ENCODE measurements around the gene STXBP6. TPM values are rescaled to one million over a fixed set of nuclear protein-coding genes. Genes with fewer than 3 reads are reported as not detected.

Gene STXBP6
- total and polyA plus RNA-seq, 12 donors = 12.2 to 49.0 (median 24.4) TPM

GRCh38 chr14:24816011-24816928 lies 233.7 kb downstream of the STXBP6 start:
- intact Hi-C loops (cut with DNase I) = loop anchor here in 3 of 10 donors (5.0 to 10.0 kb wide), 3 partner anchors 139 to 296 kb away; no protein-coding TSS in a partner anchor
- TF ChIP-seq CTCF (IDR thresholded peaks at IDR 0.05) = no peak
- DNase-seq = peak in 1 of 2 donors; percentile 50
- peak overlapping the region; percentile 47 to 82 (median 76) for H3K27ac ChIP-seq
- H3K4me3 ChIP-seq = no peak overlapping the region
- H3K4me1 ChIP-seq = peaks cover 21 to 68% (median 50%) of the 10 kb centered on the region in 9 donors
- WGBS, 2 donors = 39 to 47% methylated on average over 5 of the region's 5 CpGs
- no peaks in the 10 kb centered on the region for H3K36me3 ChIP-seq
- ATAC-seq = peak; percentile 56 to 91 (median 78)
- H3K9me3 ChIP-seq = no peaks in the 10 kb centered on the region
- no peaks in the 10 kb centered on the region for H3K27me3 ChIP-seq

GRCh38 chr14:24815543-24815942 lies 234.4 kb downstream of the STXBP6 start:
- H3K9me3 ChIP-seq = no peaks in the 10 kb centered on the region

GRCh38 chr14:24814944-24815343 lies 235.0 kb downstream of the STXBP6 start:
- Histone ChIP-seq H3K27me3 (no peaks in the 10 kb centered on the region), H3K9me3 (no peaks in the 10 kb centered on the region), H3K27ac (peak overlapping the region in 4 of 10 donors; percentile 16 to 82 (median 79)), H3K4me3 (no peak overlapping the region), H3K36me3 (no peaks in the 10 kb centered on the region), H3K4me1 (peaks cover 21 to 79% (median 60%) of the 10 kb centered on the region in 9 donors)
- DNase-seq (no peak), ATAC-seq (no peak)
- WGBS, 2 donors = 73 to 78% methylated on average over 2 of the region's 2 CpGs
- intact Hi-C loops (cut with DNase I) = loop anchor here in 3 of 10 donors (5.0 to 10.0 kb wide), 3 partner anchors 140 to 297 kb away; no protein-coding TSS in a partner anchor
- no peak for TF ChIP-seq CTCF (IDR thresholded peaks at IDR 0.05)

More at GRCh38 chr14:24815543-24815942, 234.4 kb downstream of the STXBP6 start:
- H3K27ac ChIP-seq = peak overlapping the region; percentile 27 to 82 (median 76)
- H3K4me1 ChIP-seq = peaks cover 21 to 73% (median 54%) of the 10 kb centered on the region in 9 donors
- ATAC-seq (peak in 1 of 8 donors; percentile 24), DNase-seq (no peak)
- 56 to 79% methylated on average over 9 of the region's 9 CpGs for WGBS, 2 donors
- no peak overlapping the region for H3K4me3 ChIP-seq
- H3K36me3 ChIP-seq = no peaks in the 10 kb centered on the region
- H3K27me3 ChIP-seq = no peaks in the 10 kb centered on the region
- no peak for TF ChIP-seq CTCF (IDR thresholded peaks at IDR 0.05)
- intact Hi-C loops (cut with DNase I) = loop anchor here in 3 of 10 donors (5.0 to 10.0 kb wide), 3 partner anchors 139 to 297 kb away; no protein-coding TSS in a partner anchor

GRCh38 chr14:24814346-24814745 lies 235.6 kb downstream of the STXBP6 start:
- Histone ChIP-seq H3K36me3 (no peaks in the 10 kb centered on the region), H3K4me3 (no peak overlapping the region), H3K27ac (peak overlapping the region in 2 of 10 donors; percentile 19 to 82), H3K9me3 (no peaks in the 10 kb centered on the region), H3K27me3 (no peaks in the 10 kb centered on the region), H3K4me1 (peaks cover 21 to 80% (median 63%) of the 10 kb centered on the region in 9 donors)
- ATAC-seq (no peak), DNase-seq (no peak)
- intact Hi-C loops (cut with DNase I) = loop anchor here in 2 of 10 donors (10.0 kb wide), 1 partner anchor 140 kb away; no protein-coding TSS in a partner anchor
- TF ChIP-seq CTCF (IDR thresholded peaks at IDR 0.05) = no peak
- 97 to 100% methylated on average over 2 of the region's 2 CpGs for WGBS, 2 donors
